Activated CD8-positive, alpha-beta memory T cell treated with anti-CD3 and anti-CD28 coated beads, Interleukin-2, amount 50 U/mL, for 1 hour (primary cell): ENCODE data around the gene CLEC14A.

ENCODE experiments used
- DNase-seq: peaks from one replicate; pipeline ENCODE4 v3.0.0-alpha.2; 2020; ENCODE audit errors: extremely low read depth

CLEC14A gene, protein sequence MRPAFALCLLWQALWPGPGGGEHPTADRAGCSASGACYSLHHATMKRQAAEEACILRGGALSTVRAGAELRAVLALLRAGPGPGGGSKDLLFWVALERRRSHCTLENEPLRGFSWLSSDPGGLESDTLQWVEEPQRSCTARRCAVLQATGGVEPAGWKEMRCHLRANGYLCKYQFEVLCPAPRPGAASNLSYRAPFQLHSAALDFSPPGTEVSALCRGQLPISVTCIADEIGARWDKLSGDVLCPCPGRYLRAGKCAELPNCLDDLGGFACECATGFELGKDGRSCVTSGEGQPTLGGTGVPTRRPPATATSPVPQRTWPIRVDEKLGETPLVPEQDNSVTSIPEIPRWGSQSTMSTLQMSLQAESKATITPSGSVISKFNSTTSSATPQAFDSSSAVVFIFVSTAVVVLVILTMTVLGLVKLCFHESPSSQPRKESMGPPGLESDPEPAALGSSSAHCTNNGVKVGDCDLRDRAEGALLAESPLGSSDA

DNA sequence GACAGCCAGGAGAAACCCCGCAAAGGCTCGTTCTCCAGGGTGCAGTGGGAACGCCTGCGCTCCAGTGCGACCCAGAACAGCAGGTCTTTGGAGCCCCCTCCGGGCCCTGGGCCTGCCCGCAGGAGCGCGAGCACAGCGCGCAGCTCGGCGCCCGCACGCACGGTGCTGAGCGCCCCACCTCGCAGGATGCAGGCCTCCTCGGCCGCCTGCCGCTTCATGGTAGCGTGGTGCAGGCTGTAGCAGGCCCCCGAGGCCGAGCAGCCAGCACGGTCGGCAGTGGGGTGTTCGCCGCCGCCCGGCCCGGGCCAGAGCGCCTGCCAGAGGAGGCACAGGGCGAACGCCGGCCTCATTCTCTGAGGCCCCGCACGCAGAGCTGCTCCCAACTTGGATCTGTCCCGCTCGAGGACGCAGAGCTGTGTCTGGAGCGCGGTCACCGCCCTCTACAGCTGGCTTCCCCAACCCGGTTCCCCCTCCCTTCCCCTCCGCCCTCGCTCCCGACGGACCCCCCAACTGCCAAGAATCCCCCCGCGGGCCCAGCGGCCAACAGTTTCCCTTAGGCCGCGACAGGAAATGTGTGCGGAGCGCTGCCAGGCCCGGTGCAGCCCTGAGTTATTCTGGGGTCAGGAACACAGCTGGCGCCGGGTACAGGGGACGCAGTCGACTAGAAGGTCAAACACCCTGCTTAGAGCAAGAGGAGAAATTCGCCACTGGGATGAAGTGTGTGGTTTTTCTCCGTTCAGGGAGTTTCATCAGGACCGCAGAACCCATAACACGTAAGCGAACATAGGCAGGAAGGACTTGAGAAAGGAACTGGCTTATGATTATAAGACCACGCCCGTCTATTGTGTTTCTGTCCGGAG lies at the start of gene CLEC14A:
CLEC14A (minus strand) TSS at position 421 of the 860 bp plus-strand sequence; CDS start at position 350, 71 bp downstream.
- no peak for DNase-seq

DNA sequence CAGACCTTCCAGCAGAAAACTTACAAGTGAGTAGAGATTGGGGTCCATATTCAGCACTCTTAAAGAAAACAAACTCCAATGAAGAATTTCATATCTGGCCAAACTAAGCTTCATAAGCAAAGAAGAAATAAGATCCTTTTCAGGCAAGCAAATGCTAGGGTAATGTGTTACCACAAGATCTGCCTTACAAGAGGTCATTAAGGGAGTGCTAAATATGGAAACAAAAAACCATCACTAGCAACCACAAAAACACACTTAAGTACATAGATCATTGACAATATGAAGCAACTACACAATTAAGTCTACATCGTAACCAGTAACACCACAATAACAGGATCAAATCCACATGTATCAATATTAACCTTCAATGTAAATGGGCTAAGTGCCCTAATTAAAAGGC lies 47.1 kb upstream of the CLEC14A start:
- DNase-seq: no peak

GRCh38 chr14:38302034-38302433 lies 46.1 kb upstream of the CLEC14A start:
- DNase-seq: no peak

- DNase-seq: no peak
These were observed 41.8 kb upstream of the CLEC14A start for GRCh38 chr14:38297681-38298080.

- no peak for DNase-seq
These were observed 36.0 kb upstream of the CLEC14A start for GRCh38 chr14:38291681-38292467.

- DNase-seq: no peak
These were observed 34.8 kb upstream of the CLEC14A start for GRCh38 chr14:38290601-38291188.

GRCh38 chr14:38286452-38286851 lies 30.6 kb upstream of the CLEC14A start:
- no peak for DNase-seq

GRCh38 chr14:38285962-38286361 lies 30.1 kb upstream of the CLEC14A start:
- DNase-seq: no peak

GRCh38 chr14:38282936-38283335 lies 27.0 kb upstream of the CLEC14A start:
- DNase-seq: no peak

- no peak for DNase-seq
These were observed 24.2 kb upstream of the CLEC14A start for GRCh38 chr14:38280081-38280480.

DNA sequence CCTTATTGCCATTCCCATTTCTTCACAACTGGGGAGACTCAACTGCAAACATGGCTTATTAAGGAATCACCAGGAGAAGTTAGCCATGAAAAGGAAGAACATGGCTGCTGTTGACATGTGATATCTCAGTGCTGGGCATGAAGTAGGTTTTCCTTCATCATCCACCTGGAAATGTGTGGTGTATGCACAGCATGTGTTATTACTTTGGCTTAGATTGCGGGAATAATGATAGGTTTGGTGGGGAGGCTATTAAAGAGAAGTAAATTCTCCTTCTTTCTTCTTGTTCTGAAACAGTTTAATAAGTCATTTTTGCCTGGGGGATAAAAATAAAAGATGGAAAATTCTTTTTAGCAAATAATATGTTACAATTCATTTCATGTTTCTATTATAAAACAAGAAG lies 23.7 kb upstream of the CLEC14A start:
- no peak for DNase-seq

GRCh38 chr14:38278035-38278434 lies 22.1 kb upstream of the CLEC14A start:
- DNase-seq: no peak

DNA sequence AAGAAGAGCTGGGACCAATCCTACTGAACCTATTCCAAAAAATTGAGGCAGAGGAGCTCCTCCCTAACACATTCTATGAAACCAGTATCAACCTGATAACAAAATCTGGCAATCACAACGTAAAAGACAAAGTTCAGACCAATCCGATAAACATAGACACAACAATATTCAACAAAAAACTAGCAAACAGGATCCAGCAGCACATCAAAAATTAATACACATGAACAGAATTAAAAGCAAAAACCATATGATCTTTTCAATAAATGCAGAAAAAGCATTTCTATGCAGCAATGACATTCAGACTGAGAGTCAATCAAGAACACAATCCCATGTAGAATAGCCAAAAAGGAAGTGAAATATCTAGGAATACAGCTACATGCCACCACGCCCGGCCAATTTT lies 7.0 kb upstream of the CLEC14A start:
- DNase-seq: no peak

DNA sequence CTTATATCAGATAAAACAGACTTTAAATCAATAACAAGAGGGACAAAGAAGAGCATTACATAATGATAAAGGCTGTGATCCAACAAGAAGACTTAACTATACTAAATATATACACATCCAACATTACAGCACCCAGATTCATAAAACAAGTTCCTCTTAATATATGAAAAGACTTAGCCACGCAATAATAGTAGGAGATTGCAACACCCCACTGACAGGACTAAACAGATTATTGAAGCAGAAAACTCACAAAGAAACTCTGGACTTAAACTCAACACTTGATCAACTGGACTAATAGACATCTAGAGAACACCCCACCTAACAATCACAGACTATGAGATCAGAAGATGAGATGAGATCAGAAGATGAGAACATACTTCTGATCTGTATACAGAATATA lies 5.7 kb upstream of the CLEC14A start:
- DNase-seq: no peak

DNA sequence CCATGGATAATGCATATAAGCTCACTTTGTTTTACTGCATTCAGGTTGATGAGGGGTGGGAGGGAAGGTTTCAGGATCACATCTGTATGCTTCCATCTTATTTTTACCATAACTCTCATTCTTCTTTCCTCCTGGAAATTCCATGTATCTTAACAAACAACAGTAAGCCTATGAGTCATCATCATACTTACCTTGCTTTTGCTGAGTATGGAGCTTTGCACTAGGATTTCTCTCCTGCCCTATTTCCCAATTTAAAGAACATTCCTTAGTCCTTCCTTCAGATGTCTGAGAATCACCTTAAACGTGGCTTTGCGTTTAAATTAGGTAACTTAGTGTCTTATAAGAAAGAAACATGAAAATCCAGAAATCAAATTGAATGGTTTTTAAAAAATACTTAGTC lies 1.6 kb upstream of the CLEC14A start:
- no peak for DNase-seq

- no peak for DNase-seq
These were observed 594 bp upstream of the CLEC14A start for GRCh38 chr14:38256533-38256840.

DNA sequence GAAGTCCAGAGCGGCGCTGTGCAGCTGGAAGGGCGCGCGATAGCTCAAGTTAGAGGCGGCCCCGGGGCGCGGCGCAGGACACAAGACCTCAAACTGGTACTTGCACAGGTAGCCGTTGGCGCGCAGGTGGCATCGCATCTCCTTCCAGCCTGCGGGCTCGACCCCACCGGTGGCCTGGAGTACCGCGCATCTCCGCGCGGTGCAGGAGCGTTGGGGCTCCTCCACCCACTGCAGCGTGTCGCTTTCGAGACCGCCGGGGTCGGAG lies 553 bp downstream of the CLEC14A start:
- DNase-seq: no peak

DNA sequence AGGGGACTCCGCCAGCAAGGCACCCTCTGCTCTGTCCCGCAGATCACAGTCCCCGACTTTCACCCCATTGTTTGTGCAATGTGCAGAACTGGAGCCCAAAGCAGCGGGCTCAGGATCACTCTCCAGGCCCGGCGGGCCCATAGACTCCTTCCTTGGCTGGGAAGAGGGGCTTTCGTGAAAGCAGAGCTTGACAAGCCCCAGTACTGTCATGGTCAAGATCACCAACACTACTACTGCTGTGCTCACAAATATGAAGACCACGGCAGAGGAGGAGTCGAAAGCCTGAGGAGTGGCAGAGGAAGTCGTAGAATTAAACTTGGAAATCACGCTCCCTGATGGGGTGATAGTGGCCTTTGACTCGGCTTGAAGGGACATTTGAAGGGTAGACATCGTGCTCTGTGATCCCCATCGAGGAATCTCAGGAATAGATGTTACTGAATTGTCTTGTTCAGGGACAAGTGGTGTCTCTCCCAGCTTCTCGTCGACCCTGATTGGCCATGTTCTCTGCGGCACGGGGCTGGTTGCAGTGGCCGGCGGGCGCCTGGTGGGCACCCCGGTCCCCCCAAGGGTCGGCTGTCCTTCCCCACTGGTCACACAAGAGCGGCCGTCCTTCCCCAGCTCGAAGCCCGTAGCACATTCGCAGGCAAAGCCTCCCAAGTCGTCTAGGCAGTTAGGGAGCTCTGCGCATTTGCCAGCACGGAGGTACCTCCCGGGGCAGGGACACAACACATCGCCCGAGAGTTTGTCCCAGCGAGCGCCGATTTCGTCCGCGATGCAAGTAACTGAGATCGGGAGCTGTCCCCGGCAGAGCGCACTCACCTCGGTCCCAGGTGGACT lies 1.1 kb downstream of the CLEC14A start:
- no peak for DNase-seq

- DNase-seq: no peak
These were observed 2.2 kb downstream of the CLEC14A start for GRCh38 chr14:38253676-38254075.

DNA sequence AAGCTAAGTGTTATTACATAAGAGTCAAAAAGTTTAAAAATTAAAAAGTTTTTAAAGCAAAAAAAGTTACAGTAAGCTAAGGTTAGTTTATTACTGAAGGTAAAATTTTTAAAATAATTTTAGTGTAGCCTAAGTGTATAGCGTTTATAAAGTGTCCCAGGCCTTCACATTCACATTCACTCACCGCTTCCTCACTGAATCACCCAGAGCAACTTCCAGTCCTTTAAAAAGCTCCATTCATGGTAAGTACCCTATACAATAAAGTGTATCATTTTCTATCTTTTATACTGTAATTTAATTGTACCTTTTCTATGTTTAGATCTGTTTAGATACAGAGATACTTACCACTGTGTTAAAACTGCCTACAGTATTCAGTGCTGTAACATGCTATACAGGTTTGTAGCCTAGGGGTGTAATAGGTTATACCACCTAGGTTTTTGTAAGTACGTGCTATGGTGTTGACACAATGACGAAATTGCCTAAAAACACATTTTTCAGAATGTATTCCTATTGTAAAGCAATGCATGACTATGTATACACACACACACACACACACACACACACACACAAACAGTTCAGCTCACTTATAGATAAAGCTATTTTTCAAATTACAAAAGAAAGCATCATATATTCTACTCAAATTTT lies 3.7 kb downstream of the CLEC14A start:
- DNase-seq: no peak

GRCh38 chr14:38250331-38250730 lies 5.6 kb downstream of the CLEC14A start:
- DNase-seq: no peak
